ENCODE data around the gene PSG7. TPM values are rescaled to one million over a fixed set of nuclear protein-coding genes. Genes with fewer than 3 reads are reported as not detected.
"Not testable (repeated sequence)": the region's sequence is repeated elsewhere in the genome, so short reads cannot be mapped to it uniquely, and the experiment has no call there.

The PSG7 gene
- polyA plus RNA-seq, 1 donor from 2014 or later = not detected

DNA sequence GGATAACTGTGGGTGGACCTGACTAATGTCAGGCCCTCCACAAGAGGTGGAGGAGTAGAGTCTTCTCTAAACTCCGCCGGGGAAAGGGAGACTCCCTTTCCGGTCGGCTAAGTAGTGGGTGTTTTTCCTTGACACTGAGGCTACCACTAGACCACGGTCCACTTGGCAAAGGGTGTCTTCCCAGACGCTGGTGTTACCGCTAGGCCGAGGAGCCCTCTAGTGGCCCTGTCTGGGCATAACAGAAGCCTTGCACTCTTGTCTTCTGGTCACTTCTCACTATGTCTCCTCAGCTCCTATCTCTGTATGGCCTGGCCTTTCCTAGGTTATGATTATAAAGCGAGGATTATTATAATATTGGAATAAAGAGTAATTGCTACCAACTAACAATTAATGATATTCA lies 13.9 kb downstream of the PSG7 start:
- not testable (repeated sequence) for H3K9me3 Mint-ChIP-seq, H3K27ac Mint-ChIP-seq, H3K36me3 Mint-ChIP-seq, H3K4me3 Mint-ChIP-seq, H3K4me1 Mint-ChIP-seq
- peaks cover 13% of the 10 kb centered on the region for H3K27me3 Mint-ChIP-seq

DNA sequence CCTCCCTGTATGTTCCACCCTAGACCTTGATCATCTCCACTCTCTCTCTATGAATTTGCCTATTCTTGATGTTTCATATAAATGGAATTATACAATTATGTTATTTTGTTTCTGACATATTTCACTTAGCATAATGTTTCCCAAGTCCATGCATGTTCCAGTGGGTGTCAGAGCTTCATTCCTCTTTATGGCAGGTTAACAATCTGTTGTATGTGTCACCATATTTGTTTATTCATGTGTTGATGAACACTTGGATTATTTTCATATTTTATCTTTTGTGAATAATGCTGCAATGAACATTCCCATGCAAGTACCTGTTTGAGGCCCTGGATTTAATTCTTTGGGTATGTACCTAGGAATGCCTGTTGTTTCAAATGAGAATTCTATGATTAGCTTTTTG lies 16.0 kb downstream of the PSG7 start:
- H3K36me3 Mint-ChIP-seq, H3K27ac Mint-ChIP-seq, H3K4me3 Mint-ChIP-seq, H3K9me3 Mint-ChIP-seq, H3K4me1 Mint-ChIP-seq: not testable (repeated sequence)
- peaks cover 11% of the 10 kb centered on the region for H3K27me3 Mint-ChIP-seq

DNA sequence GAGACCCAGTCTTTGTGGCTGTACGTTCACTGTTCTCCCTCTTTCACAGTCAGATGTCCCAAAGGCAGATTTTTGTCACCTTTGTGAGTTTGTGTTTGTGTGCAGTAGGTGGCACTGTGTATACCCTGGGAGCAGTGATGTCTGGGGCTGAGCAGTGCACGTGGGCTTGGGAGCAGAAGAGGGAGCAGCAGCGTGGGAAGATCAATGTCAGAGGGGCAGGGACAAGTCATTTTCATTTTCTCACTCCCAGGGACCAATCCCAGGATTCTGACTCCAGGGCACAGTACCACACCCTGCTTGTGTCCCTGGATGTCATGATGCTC lies 17.3 kb downstream of the PSG7 start:
- Mint-ChIP-seq H3K4me3 (no peak overlapping the region), H3K27ac (no peak overlapping the region), H3K9me3 (peaks cover 0 to 1% (median 0%) of the 10 kb centered on the region in 3 donors), H3K27me3 (peaks cover 7% of the 10 kb centered on the region), H3K36me3 (no peaks in the 10 kb centered on the region), H3K4me1 (no peaks in the 10 kb centered on the region)

- H3K4me1 Mint-ChIP-seq, H3K27me3 Mint-ChIP-seq, H3K27ac Mint-ChIP-seq, H3K4me3 Mint-ChIP-seq, H3K36me3 Mint-ChIP-seq, H3K9me3 Mint-ChIP-seq: not testable (repeated sequence)
Observed at GRCh38 chr19:42919070-42919756, 17.8 kb downstream of the PSG7 start.

GRCh38 chr19:42918377-42919069 lies 18.5 kb downstream of the PSG7 start:
- H3K27me3 Mint-ChIP-seq, H3K9me3 Mint-ChIP-seq, H3K4me1 Mint-ChIP-seq, H3K27ac Mint-ChIP-seq, H3K36me3 Mint-ChIP-seq: not testable (repeated sequence)
- H3K4me3 Mint-ChIP-seq = peak overlapping the region in 1 of 4 donors; percentile 54

- not testable (repeated sequence) for H3K4me1 Mint-ChIP-seq, H3K36me3 Mint-ChIP-seq, H3K27ac Mint-ChIP-seq, H3K9me3 Mint-ChIP-seq, H3K27me3 Mint-ChIP-seq
- peak within 1 kb of the TSS in 1 of 4 donors; percentile 54 for H3K4me3 Mint-ChIP-seq
Observed at GRCh38 chr19:42917634-42918033, 19.4 kb downstream of the PSG7 start, which contains the start of gene PSG6. Gene PSG6 (minus strand): TSS chr19:42917894. CDS start chr19:42917792, 102 bp downstream.

DNA sequence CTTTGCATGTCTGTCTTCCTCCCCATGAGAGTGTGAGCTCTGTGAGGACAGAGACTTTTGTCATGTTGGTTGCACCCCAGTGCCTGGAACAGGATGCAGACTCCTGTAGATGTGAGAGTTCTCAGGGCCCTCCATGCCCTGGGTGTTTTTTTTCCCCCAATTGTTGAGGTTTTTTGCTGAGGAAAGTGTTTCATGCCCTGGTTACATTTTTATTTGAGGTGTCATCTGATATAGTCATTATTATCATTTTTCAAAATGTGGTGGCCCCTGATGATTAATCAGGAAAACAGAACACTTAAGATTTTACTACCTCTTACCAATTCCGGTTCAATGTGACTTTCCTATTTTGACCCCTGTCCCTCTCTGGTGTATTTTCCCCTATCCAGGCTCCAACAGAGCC lies 20.1 kb downstream of the PSG7 start:
- not testable (repeated sequence) for H3K36me3 Mint-ChIP-seq, H3K9me3 Mint-ChIP-seq, H3K4me3 Mint-ChIP-seq, H3K27ac Mint-ChIP-seq, H3K27me3 Mint-ChIP-seq, H3K4me1 Mint-ChIP-seq

DNA sequence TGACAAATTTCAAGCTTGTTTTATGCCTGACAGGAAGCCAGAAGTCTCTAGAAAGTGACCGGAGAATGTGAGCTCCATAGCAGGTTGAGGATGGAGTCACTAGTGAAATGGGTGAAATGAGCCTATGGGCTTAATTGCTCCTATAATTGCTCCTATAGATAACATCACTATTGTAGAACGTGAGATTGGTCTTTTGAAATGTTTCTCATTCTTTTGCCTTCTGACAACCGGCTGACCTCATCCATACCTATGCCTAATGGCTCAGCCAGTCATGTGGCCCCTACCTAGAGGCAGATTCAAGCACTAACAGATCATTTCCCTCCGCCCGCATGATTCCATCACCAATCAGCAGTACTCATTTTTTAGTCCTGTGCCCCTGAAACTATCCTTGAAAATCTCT lies 23.5 kb downstream of the PSG7 start:
- not testable (repeated sequence) for H3K9me3 Mint-ChIP-seq, H3K4me3 Mint-ChIP-seq, H3K27me3 Mint-ChIP-seq, H3K4me1 Mint-ChIP-seq, H3K36me3 Mint-ChIP-seq, H3K27ac Mint-ChIP-seq

DNA sequence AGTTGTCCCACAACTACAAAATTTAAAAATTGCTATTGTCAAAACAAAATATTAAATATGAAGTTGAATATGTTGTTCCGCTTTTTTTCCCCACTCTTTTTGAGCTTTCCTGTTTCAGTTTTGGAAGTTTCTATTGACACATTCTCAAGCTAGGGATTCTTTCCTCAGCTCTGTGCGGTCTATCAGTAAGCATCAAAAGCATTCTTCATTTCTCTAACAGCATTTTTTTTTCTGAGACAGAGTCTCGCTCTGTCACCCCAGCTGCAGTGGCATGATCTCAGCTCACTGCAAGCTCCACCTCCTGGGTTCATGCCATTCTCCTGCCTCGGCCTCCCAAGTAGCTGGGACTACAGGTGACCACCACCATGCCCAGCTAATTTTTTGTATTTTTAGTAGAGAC lies 24.1 kb downstream of the PSG7 start:
- H3K4me1 Mint-ChIP-seq, H3K36me3 Mint-ChIP-seq, H3K9me3 Mint-ChIP-seq, H3K27ac Mint-ChIP-seq, H3K4me3 Mint-ChIP-seq, H3K27me3 Mint-ChIP-seq: not testable (repeated sequence)

DNA sequence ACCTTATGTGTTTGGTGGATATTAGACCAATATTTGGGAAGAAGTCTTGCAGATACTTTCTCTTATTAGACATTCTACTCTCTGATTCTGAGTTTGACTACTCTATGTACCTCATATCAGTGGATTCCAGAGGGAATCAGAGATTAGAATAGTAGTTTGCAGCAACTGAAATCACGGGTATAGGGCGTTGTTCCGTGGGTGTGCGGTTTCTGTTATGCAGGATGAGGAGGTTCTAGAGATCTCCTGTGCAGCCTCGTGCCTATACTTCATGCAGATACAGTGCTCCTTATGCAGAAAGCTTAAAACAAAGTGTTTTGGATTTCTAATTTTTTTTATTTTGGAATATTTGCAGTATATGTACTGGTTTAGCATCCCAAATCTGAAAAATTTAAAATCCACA lies 25.3 kb downstream of the PSG7 start:
- H3K4me3 Mint-ChIP-seq, H3K27ac Mint-ChIP-seq, H3K4me1 Mint-ChIP-seq, H3K27me3 Mint-ChIP-seq, H3K9me3 Mint-ChIP-seq, H3K36me3 Mint-ChIP-seq: not testable (repeated sequence)

DNA sequence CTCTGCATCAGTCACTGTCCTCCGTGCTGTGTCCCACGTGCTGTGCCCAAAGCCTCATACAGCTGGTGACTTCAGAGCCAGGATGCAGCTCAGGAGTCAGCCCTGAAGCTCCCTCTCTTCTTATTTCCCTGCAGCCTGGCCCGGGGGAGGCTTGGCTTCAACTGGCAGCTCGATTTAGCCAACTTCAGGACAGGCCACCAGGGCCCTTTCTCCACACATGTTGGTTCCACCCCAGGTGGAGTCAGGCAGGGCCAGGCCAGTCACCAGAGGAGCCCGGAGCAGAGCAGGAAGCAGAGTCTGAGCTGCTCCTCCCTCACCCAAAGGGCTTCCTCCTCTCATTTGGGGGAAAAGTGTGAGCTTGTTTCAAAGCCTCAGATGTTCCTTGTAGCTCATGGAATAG lies 30.8 kb downstream of the PSG7 start:
- not testable (repeated sequence) for H3K27ac Mint-ChIP-seq, H3K4me1 Mint-ChIP-seq, H3K9me3 Mint-ChIP-seq

DNA sequence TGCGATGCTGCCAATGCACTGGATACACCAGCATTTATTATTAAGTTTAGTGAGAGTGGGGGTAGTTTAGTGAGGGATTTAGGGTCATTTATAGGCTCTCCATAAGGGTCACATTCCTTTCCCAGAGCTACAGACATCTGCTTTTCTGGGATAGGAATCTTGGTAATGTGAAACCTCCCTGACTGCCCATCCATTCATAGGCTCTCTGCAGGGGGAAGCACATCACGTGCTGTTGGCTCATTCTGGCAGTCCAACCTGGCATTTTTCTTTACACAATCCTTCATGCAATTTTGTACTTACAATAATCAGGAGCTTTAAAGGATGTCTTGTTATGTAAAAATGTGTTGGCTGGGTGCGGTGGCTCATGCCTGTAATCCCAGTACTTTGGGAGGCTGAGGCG lies 36.4 kb downstream of the PSG7 start:
- H3K4me3 Mint-ChIP-seq, H3K27me3 Mint-ChIP-seq, H3K4me1 Mint-ChIP-seq, H3K36me3 Mint-ChIP-seq, H3K27ac Mint-ChIP-seq: not testable (repeated sequence)
- H3K9me3 Mint-ChIP-seq = peaks cover 3 to 11% (median 6%) of the 10 kb centered on the region in 3 donors

More for the DNA sequence above, 30.8 kb downstream of the PSG7 start:
- H3K4me3 Mint-ChIP-seq, H3K36me3 Mint-ChIP-seq, H3K27me3 Mint-ChIP-seq: not testable (repeated sequence)

- H3K27ac Mint-ChIP-seq, H3K27me3 Mint-ChIP-seq, H3K4me3 Mint-ChIP-seq, H3K36me3 Mint-ChIP-seq, H3K4me1 Mint-ChIP-seq, H3K9me3 Mint-ChIP-seq: not testable (repeated sequence)
Observed at GRCh38 chr19:42899674-42900073, 37.3 kb downstream of the PSG7 start.

- not testable (repeated sequence) for H3K9me3 Mint-ChIP-seq, H3K4me3 Mint-ChIP-seq, H3K27me3 Mint-ChIP-seq, H3K27ac Mint-ChIP-seq, H3K4me1 Mint-ChIP-seq, H3K36me3 Mint-ChIP-seq
Observed at GRCh38 chr19:42899110-42899509, 37.9 kb downstream of the PSG7 start.

DNA sequence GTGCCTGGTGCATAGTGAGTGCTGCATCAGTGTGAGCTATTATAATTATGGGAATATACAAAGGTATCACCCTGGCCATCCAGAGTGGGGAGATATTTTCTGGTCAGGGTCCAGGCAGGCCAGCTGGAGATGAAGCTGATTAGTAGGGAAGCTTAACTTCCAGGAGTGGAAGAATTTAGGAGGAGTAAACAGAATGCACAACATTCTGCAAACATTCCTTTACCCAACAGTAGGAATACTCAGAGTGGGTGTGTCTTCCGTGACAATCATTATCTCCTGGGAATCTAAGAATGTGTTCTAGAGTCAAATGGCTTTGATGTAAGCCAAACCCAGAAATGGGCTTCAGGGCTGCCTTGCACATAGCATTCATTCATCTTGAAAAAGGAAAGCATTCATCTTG lies 38.4 kb downstream of the PSG7 start:
- not testable (repeated sequence) for H3K36me3 Mint-ChIP-seq, H3K27me3 Mint-ChIP-seq, H3K4me3 Mint-ChIP-seq, H3K4me1 Mint-ChIP-seq, H3K27ac Mint-ChIP-seq, H3K9me3 Mint-ChIP-seq

GRCh38 chr19:42897729-42898128 lies 39.3 kb downstream of the PSG7 start:
- H3K4me3 Mint-ChIP-seq, H3K27me3 Mint-ChIP-seq, H3K4me1 Mint-ChIP-seq, H3K36me3 Mint-ChIP-seq, H3K27ac Mint-ChIP-seq: not testable (repeated sequence)
- H3K9me3 Mint-ChIP-seq = peaks cover 3 to 11% (median 9%) of the 10 kb centered on the region in 3 donors

DNA sequence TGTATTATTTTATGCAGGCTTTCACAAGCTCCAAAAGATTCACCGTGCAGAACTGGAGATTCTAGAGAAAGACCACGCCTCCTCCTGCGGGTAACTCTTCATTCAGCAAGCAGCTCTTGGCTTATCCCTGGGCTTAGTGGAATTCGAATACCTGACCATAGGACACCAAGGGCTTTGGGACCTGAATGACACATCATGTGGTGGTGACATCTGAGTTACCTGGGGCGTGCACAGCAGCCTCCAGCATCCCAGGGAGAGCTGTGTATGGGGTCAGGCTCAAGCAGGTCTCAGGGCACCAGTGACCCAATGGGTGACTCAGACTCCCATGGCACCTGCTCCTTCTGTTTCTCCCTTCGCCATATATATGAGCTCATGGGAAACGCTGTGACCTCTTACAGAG lies 46.6 kb downstream of the PSG7 start:
- not testable (repeated sequence) for H3K27me3 Mint-ChIP-seq, H3K27ac Mint-ChIP-seq, H3K4me1 Mint-ChIP-seq, H3K4me3 Mint-ChIP-seq, H3K9me3 Mint-ChIP-seq, H3K36me3 Mint-ChIP-seq

Data from IgD-negative memory B cell (primary cell).